ELF-1 (cell line): Measurements from ENCODE around the gene AQR.
"Not testable (repeated sequence)": the region's sequence is repeated elsewhere in the genome, so short reads cannot be mapped to it uniquely, and the experiment has no call there.

Experiments
- DNase-seq: peaks from one replicate; pipeline ENCODE4 v3.0.0-alpha.2; 2016; ENCODE audit warnings: low read depth, low spot score

Gene AQR

GRCh38 chr15:34969340-34970097, at the start of gene AQR:
Gene AQR, minus strand, starts transcription at chr15:34969742. Its CDS starts 129 bp downstream, at chr15:34969613.
- peak; percentile 96 for DNase-seq

- DNase-seq: no peak
These were observed 44.7 kb upstream of the AQR start for GRCh38 chr15:35014241-35014640.

- no peak for DNase-seq
These were observed 43.8 kb upstream of the AQR start for GRCh38 chr15:35013370-35013769.

- DNase-seq: no peak
These were observed 37.9 kb upstream of the AQR start for GRCh38 chr15:35007397-35007796.

- no peak for DNase-seq
These were observed 36.4 kb upstream of the AQR start for GRCh38 chr15:35005933-35006332.

- DNase-seq: no peak
These were observed 34.4 kb upstream of the AQR start for GRCh38 chr15:35003928-35004327.

GRCh38 chr15:35000511-35000910, 31.0 kb upstream of the AQR start:
- DNase-seq: peak; percentile 36

- DNase-seq: no peak
These were observed 30.4 kb upstream of the AQR start for GRCh38 chr15:34999906-35000305.

- no peak for DNase-seq
These were observed 25.4 kb upstream of the AQR start for GRCh38 chr15:34994925-34995324.

GRCh38 chr15:34993877-34994276, 24.3 kb upstream of the AQR start:
- DNase-seq: no peak

- DNase-seq: no peak
These were observed 23.9 kb upstream of the AQR start for GRCh38 chr15:34993412-34993811.

- peak; percentile 89 for DNase-seq
These were observed 18.7 kb upstream of the AQR start, which contains the start of gene ZNF770 for GRCh38 chr15:34988027-34988902. Gene ZNF770, minus strand, starts transcription at chr15:34988287. Its CDS starts 4,853 bp downstream, at chr15:34983434.

GRCh38 chr15:34987609-34988026, 18.1 kb upstream of the AQR start:
- peak; percentile 34 for DNase-seq

GRCh38 chr15:34986771-34987480, 17.4 kb upstream of the AQR start:
- DNase-seq: peak; percentile 20

GRCh38 chr15:34986326-34986725, 16.8 kb upstream of the AQR start:
- DNase-seq: no peak

- no peak for DNase-seq
These were observed 15.5 kb upstream of the AQR start for GRCh38 chr15:34984889-34985630.

GRCh38 chr15:34976743-34977142, 7.2 kb upstream of the AQR start:
- DNase-seq: no peak

- DNase-seq: no peak
These were observed 6.5 kb upstream of the AQR start for GRCh38 chr15:34976073-34976472.

GRCh38 chr15:34973512-34973911, 4.0 kb upstream of the AQR start:
- DNase-seq: no peak

GRCh38 chr15:34970098-34970643, 629 bp upstream of the AQR start:
- not testable (repeated sequence) for DNase-seq

GRCh38 chr15:34964277-34964676, 5.3 kb downstream of the AQR start:
- DNase-seq: no peak
